ENCODE results near the gene BRMS1L.

GRCh38 chr14:35879654-35880249 lies 53.6 kb downstream of the BRMS1L start:
- no peak for TF ChIP-seq MYC (IDR thresholded peaks at IDR 0.05; ENCODE audit: low read depth, low read length)
- TF ChIP-seq, protein P1, sequence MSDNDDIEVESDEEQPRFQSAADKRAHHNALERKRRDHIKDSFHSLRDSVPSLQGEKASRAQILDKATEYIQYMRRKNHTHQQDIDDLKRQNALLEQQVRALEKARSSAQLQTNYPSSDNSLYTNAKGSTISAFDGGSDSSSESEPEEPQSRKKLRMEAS (IDR thresholded peaks at IDR 0.05; ENCODE audit: insufficient read depth, insufficient read length) = no peak
- TF ChIP-seq, protein P2, sequence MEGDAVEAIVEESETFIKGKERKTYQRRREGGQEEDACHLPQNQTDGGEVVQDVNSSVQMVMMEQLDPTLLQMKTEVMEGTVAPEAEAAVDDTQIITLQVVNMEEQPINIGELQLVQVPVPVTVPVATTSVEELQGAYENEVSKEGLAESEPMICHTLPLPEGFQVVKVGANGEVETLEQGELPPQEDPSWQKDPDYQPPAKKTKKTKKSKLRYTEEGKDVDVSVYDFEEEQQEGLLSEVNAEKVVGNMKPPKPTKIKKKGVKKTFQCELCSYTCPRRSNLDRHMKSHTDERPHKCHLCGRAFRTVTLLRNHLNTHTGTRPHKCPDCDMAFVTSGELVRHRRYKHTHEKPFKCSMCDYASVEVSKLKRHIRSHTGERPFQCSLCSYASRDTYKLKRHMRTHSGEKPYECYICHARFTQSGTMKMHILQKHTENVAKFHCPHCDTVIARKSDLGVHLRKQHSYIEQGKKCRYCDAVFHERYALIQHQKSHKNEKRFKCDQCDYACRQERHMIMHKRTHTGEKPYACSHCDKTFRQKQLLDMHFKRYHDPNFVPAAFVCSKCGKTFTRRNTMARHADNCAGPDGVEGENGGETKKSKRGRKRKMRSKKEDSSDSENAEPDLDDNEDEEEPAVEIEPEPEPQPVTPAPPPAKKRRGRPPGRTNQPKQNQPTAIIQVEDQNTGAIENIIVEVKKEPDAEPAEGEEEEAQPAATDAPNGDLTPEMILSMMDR (IDR thresholded peaks at IDR 0.05; ENCODE audit: extremely low read depth in 1 of 2, insufficient read depth in 1 of 2, low read depth in 1 of 2, low read length in 2 of 2) = peak in 1 of 2 donors; percentile 9

Measured in endothelial cell of umbilical vein (primary cell).